ENCODE results near the gene COL5A1. TPM values are rescaled to one million over a fixed set of nuclear protein-coding genes. Genes with fewer than 3 reads are reported as not detected.

Gene COL5A1
- total and polyA plus RNA-seq, 2 experiments from 2014 or later, result 2.5 to 13.1 TPM

DNA sequence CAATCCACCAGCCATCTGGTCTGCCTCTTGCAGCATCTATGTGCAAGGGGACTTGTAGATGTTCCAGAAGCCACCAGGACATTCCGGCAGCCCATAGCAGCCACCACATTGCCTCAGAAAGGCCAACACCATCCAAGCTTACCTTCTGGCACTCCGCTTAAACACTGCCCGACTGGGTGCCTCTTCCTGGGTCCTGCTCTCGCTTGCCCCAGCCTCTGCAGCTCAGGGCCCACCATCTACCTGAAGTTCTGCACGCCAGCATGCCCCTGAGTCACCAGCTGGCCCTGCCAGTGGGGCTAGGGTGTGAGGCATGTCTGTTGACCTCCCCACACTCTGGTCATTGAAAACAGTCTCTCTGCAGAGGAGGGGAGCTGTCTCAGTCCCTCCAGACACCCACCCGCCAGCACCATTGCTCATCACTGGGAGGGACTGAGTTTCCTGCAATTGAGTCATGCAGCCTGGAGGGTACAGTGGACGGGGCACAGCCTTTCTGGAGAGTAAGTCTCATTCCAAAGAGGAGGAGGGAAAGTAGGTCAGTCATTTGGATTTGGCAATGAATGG, 16.9 kb upstream of the COL5A1 start:
- H3K4me3 ChIP-seq, result no peak overlapping the region
- no peaks in the 10 kb centered on the region for H3K27me3 ChIP-seq (ENCODE audit: insufficient read depth)
- no peaks in the 10 kb centered on the region for H3F3A ChIP-seq (replicated peaks; ENCODE audit: low read depth)
- ATAC-seq, result no peak
- TF ChIP-seq JUNB (IDR thresholded peaks at IDR 0.05; ENCODE audit: unreplicated experiment) (no peak), ZNF114 (CRISPR knock-in tag; IDR thresholded peaks at IDR 0.05) (no peak), NANOG (IDR thresholded peaks at IDR 0.05; ENCODE audit: borderline replicate concordance) (no peak), ZNF331 (CRISPR knock-in tag; IDR thresholded peaks at IDR 0.05; ENCODE audit: low read depth) (no peak), EZH2 (IDR thresholded peaks at IDR 0.05; ENCODE audit: low read depth, unreplicated experiment) (no peak), STAT1 (IDR thresholded peaks at IDR 0.05; ENCODE audit: unreplicated experiment) (no peak), CREB1 (CRISPR knock-in tag; IDR thresholded peaks at IDR 0.05; ENCODE audit: low read depth) (no peak), EZH2phosphoT487 (IDR thresholded peaks at IDR 0.05; ENCODE audit: unreplicated experiment) (no peak)
- TF ChIP-seq, protein P1, sequence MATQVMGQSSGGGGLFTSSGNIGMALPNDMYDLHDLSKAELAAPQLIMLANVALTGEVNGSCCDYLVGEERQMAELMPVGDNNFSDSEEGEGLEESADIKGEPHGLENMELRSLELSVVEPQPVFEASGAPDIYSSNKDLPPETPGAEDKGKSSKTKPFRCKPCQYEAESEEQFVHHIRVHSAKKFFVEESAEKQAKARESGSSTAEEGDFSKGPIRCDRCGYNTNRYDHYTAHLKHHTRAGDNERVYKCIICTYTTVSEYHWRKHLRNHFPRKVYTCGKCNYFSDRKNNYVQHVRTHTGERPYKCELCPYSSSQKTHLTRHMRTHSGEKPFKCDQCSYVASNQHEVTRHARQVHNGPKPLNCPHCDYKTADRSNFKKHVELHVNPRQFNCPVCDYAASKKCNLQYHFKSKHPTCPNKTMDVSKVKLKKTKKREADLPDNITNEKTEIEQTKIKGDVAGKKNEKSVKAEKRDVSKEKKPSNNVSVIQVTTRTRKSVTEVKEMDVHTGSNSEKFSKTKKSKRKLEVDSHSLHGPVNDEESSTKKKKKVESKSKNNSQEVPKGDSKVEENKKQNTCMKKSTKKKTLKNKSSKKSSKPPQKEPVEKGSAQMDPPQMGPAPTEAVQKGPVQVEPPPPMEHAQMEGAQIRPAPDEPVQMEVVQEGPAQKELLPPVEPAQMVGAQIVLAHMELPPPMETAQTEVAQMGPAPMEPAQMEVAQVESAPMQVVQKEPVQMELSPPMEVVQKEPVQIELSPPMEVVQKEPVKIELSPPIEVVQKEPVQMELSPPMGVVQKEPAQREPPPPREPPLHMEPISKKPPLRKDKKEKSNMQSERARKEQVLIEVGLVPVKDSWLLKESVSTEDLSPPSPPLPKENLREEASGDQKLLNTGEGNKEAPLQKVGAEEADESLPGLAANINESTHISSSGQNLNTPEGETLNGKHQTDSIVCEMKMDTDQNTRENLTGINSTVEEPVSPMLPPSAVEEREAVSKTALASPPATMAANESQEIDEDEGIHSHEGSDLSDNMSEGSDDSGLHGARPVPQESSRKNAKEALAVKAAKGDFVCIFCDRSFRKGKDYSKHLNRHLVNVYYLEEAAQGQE (IDR thresholded peaks at IDR 0.05; ENCODE audit: unreplicated experiment), result no peak
- TF ChIP-seq, protein P2, sequence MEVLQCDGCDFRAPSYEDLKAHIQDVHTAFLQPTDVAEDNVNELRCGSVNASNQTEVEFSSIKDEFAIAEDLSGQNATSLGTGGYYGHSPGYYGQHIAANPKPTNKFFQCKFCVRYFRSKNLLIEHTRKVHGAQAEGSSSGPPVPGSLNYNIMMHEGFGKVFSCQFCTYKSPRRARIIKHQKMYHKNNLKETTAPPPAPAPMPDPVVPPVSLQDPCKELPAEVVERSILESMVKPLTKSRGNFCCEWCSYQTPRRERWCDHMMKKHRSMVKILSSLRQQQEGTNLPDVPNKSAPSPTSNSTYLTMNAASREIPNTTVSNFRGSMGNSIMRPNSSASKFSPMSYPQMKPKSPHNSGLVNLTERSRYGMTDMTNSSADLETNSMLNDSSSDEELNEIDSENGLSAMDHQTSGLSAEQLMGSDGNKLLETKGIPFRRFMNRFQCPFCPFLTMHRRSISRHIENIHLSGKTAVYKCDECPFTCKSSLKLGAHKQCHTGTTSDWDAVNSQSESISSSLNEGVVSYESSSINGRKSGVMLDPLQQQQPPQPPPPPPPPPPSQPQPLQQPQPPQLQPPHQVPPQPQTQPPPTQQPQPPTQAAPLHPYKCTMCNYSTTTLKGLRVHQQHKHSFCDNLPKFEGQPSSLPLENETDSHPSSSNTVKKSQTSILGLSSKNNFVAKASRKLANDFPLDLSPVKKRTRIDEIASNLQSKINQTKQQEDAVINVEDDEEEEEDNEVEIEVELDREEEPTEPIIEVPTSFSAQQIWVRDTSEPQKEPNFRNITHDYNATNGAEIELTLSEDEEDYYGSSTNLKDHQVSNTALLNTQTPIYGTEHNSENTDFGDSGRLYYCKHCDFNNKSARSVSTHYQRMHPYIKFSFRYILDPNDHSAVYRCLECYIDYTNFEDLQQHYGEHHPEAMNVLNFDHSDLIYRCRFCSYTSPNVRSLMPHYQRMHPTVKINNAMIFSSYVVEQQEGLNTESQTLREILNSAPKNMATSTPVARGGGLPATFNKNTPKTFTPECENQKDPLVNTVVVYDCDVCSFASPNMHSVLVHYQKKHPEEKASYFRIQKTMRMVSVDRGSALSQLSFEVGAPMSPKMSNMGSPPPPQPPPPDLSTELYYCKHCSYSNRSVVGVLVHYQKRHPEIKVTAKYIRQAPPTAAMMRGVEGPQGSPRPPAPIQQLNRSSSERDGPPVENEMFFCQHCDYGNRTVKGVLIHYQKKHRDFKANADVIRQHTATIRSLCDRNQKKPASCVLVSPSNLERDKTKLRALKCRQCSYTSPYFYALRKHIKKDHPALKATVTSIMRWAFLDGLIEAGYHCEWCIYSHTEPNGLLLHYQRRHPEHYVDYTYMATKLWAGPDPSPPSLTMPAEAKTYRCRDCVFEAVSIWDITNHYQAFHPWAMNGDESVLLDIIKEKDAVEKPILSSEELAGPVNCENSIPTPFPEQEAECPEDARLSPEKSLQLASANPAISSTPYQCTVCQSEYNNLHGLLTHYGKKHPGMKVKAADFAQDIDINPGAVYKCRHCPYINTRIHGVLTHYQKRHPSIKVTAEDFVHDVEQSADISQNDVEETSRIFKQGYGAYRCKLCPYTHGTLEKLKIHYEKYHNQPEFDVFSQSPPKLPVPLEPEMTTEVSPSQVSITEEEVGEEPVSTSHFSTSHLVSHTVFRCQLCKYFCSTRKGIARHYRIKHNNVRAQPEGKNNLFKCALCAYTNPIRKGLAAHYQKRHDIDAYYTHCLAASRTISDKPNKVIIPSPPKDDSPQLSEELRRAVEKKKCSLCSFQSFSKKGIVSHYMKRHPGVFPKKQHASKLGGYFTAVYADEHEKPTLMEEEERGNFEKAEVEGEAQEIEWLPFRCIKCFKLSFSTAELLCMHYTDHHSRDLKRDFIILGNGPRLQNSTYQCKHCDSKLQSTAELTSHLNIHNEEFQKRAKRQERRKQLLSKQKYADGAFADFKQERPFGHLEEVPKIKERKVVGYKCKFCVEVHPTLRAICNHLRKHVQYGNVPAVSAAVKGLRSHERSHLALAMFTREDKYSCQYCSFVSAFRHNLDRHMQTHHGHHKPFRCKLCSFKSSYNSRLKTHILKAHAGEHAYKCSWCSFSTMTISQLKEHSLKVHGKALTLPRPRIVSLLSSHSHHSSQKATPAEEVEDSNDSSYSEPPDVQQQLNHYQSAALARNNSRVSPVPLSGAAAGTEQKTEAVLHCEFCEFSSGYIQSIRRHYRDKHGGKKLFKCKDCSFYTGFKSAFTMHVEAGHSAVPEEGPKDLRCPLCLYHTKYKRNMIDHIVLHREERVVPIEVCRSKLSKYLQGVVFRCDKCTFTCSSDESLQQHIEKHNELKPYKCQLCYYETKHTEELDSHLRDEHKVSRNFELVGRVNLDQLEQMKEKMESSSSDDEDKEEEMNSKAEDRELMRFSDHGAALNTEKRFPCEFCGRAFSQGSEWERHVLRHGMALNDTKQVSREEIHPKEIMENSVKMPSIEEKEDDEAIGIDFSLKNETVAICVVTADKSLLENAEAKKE (CRISPR knock-in tag; IDR thresholded peaks at IDR 0.05), result no peak
- TF ChIP-seq, protein P3, sequence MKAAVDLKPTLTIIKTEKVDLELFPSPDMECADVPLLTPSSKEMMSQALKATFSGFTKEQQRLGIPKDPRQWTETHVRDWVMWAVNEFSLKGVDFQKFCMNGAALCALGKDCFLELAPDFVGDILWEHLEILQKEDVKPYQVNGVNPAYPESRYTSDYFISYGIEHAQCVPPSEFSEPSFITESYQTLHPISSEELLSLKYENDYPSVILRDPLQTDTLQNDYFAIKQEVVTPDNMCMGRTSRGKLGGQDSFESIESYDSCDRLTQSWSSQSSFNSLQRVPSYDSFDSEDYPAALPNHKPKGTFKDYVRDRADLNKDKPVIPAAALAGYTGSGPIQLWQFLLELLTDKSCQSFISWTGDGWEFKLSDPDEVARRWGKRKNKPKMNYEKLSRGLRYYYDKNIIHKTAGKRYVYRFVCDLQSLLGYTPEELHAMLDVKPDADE (IDR thresholded peaks at IDR 0.05), result no peak
- H3K79me2 ChIP-seq (replicated peaks; ENCODE audit: insufficient read depth), result no peaks in the 10 kb centered on the region
- Mint-ChIP-seq H3K4me3 (no peak overlapping the region), H3K27ac (no peak overlapping the region), H3K36me3 (ENCODE audit: low read depth) (no peaks in the 10 kb centered on the region; the same call in 2 of the 3 replicates), H3K4me1 (peaks cover 39% of the 10 kb centered on the region), H3K27me3 (ENCODE audit: insufficient read depth, low read depth, poor library complexity) (peaks cover 9% of the 10 kb centered on the region), H3K9me3 (no peaks in the 10 kb centered on the region)
- no peaks in the 10 kb centered on the region for H4K20me1 ChIP-seq (replicated peaks; ENCODE audit: insufficient read depth)
- no peaks in the 10 kb centered on the region for H3K9me2 ChIP-seq (ENCODE audit: insufficient read depth)
- H3K36me3 ChIP-seq (ENCODE audit: insufficient read depth), result no peaks in the 10 kb centered on the region
- H2AFZ ChIP-seq, result no peak overlapping the region
- H3K27ac ChIP-seq (ENCODE audit: low read depth), result no peak overlapping the region
- H3K4me1 ChIP-seq (ENCODE audit: insufficient read depth), result no peaks in the 10 kb centered on the region
- DNase-seq (ENCODE audit: low spot score), result no peak
- H3K4me2 ChIP-seq, result no peak overlapping the region

Data from GM23338 (cell line).